GM18867 (cell line): ENCODE measurements around the gene CSTB.

Experiments used
- ATAC-seq: cut with Tn5 transposase; IDR thresholded peaks from one replicate; pipeline ENCODE4 v1.9.1; 2021; ENCODE audit warnings: mild to moderate bottlenecking, moderate library complexity; ENCODE audit not compliant: unreplicated experiment

Gene CSTB

GRCh38 chr21:43769325-43769958 is 6.7 kb downstream of the CSTB start:
- no peak for ATAC-seq

GRCh38 chr21:43768868-43769167 is 7.3 kb downstream of the CSTB start:
- no peak for ATAC-seq

- ATAC-seq = no peak
These were observed 7.9 kb downstream of the CSTB start for GRCh38 chr21:43767984-43768867.

- no peak for ATAC-seq
These were observed 8.6 kb downstream of the CSTB start for GRCh38 chr21:43767498-43767983.

- no peak for ATAC-seq
These were observed 9.2 kb downstream of the CSTB start for GRCh38 chr21:43766734-43767497.

GRCh38 chr21:43764576-43765495 is 11.3 kb downstream of the CSTB start:
- ATAC-seq = no peak

GRCh38 chr21:43763901-43764523 is 12.1 kb downstream of the CSTB start:
- ATAC-seq = no peak

- no peak for ATAC-seq
These were observed 13.6 kb downstream of the CSTB start for GRCh38 chr21:43762303-43763128.

- ATAC-seq = no peak
These were observed 14.2 kb downstream of the CSTB start for GRCh38 chr21:43761886-43762285.

GRCh38 chr21:43760391-43760958 is 15.6 kb downstream of the CSTB start:
- ATAC-seq = no peak

GRCh38 chr21:43759651-43760050 is 16.5 kb downstream of the CSTB start:
- no peak for ATAC-seq

- ATAC-seq = no peak
These were observed 17.3 kb downstream of the CSTB start for GRCh38 chr21:43758811-43759210.

- no peak for ATAC-seq
These were observed 17.9 kb downstream of the CSTB start for GRCh38 chr21:43758111-43758641.

- ATAC-seq = no peak
These were observed 18.5 kb downstream of the CSTB start for GRCh38 chr21:43757601-43758000.

- ATAC-seq = no peak
These were observed 20.1 kb downstream of the CSTB start for GRCh38 chr21:43755820-43756594.

GRCh38 chr21:43754948-43755781 is 20.9 kb downstream of the CSTB start:
- no peak for ATAC-seq

- ATAC-seq = no peak
These were observed 22.7 kb downstream of the CSTB start for GRCh38 chr21:43753439-43753799.
